Cardiac muscle cell (in vitro differentiated cells and primary cell): ENCODE measurements around the gene JAML. TPM values are rescaled to one million over a fixed set of nuclear protein-coding genes. Genes with fewer than 3 reads are reported as not detected.

Experiments
- DNase-seq, 2 donors: peaks; one replicate each; pipeline versions ENCODE4 v3.0.0 to v3.0.0-alpha.2; 2010 to 2017; ENCODE audit warnings: low read depth in 1 of 2, low spot score in 1 of 2
- H3K27ac ChIP-seq: fragments of 200-600 bp; sonication (generic); 2 replicates; pipeline ENCODE4 v1.5.1; 2016
- H3K27me3 ChIP-seq: fragments of 200-600 bp; sonication (generic); 2 replicates; pipeline ENCODE4 v1.6.0; 2016; ENCODE audit warnings: control low read depth
- H3K36me3 ChIP-seq: fragments of 200-600 bp; sonication (generic); 2 replicates; pipeline ENCODE4 v1.5.1; 2016; ENCODE audit warnings: control low read depth
- H3K4me1 ChIP-seq: fragments of 200-600 bp; sonication (generic); 2 replicates; pipeline ENCODE4 v1.8.1; 2017; ENCODE audit warnings: low read depth, mild to moderate bottlenecking, mixed run types
- H3K4me3 ChIP-seq: fragments of 200-600 bp; sonication (generic); 2 replicates; pipeline ENCODE4 v1.5.1; 2016; ENCODE audit warnings: mild to moderate bottlenecking
- H3K9me3 ChIP-seq: fragments of 200-600 bp; sonication (generic); 2 replicates; pipeline ENCODE4 v1.5.1; 2017; ENCODE audit warnings: low read depth, mild to moderate bottlenecking, control low read depth
- CTCF ChIP-seq: IDR thresholded peaks from 2 replicates; pipeline ENCODE4 v1.5.1; 2012; ENCODE audit warnings: low read depth, mild to moderate bottlenecking, low read length
- polyA plus RNA-seq: library from polyadenylated mRNA; unstranded; fragments of >200 nt; fragmentation: Nextera tagmentation; extraction: Ambion mirVana; gene quantifications from 2 replicates; pipeline ENCODE4 v1.2.1, GENCODE V29; 2016
- total RNA-seq: library from RNA; depleted of rRNA; stranded (reverse); fragments of >200 nt; gene quantifications from 2 replicates; pipeline ENCODE4 v1.2.3, GENCODE V29; 2016

JAML gene
- total and polyA plus RNA-seq, 2 experiments from 2014 or later, result not detected

DNA sequence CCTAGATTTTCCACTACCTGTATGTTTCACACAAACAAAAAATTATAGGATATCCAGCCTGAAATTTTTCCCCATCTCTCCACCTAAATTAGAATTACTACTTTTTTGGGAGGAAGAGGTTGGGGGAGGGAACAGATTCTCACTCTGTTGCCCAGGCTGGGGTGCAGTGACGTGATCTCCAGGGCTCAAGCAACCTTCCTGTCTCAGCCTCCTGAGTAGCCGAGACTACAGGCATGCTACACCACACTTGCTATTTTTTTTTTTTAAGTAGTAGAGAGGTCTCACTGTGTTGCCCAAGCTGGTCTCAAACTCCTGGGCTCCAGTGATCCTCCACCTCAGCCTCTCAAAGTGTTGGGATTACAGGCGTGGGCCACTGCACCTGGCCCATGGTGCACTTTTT, 9.5 kb downstream of the JAML start:
- H3K27ac ChIP-seq, result no peak overlapping the region
- H3K4me1 ChIP-seq, result no peaks in the 10 kb centered on the region
- no peak for TF ChIP-seq CTCF
- H3K9me3 ChIP-seq, result no peaks in the 10 kb centered on the region
- no peaks in the 10 kb centered on the region for H3K36me3 ChIP-seq
- no peaks in the 10 kb centered on the region for H3K27me3 ChIP-seq
- H3K4me3 ChIP-seq, result no peak overlapping the region
- no peak for DNase-seq

- Histone ChIP-seq H3K27me3 (peaks cover under 1% of the 10 kb centered on the region), H3K4me3 (no peak overlapping the region), H3K27ac (no peak overlapping the region), H3K4me1 (no peaks in the 10 kb centered on the region), H3K9me3 (no peaks in the 10 kb centered on the region), H3K36me3 (no peaks in the 10 kb centered on the region)
- TF ChIP-seq CTCF, result no peak
- DNase-seq, result no peak
These were observed 10.4 kb downstream of the JAML start for GRCh38 chr11:118214210-118214914.

GRCh38 chr11:118213781-118214180, 11.0 kb downstream of the JAML start:
- no peak overlapping the region for H3K27ac ChIP-seq
- H3K4me3 ChIP-seq, result no peak overlapping the region
- no peaks in the 10 kb centered on the region for H3K9me3 ChIP-seq
- H3K27me3 ChIP-seq, result peaks cover 3% of the 10 kb centered on the region
- no peaks in the 10 kb centered on the region for H3K4me1 ChIP-seq
- H3K36me3 ChIP-seq, result no peaks in the 10 kb centered on the region
- DNase-seq, result no peak
- TF ChIP-seq CTCF, result no peak

- no peaks in the 10 kb centered on the region for H3K36me3 ChIP-seq
- H3K9me3 ChIP-seq, result no peaks in the 10 kb centered on the region
- DNase-seq, result no peak
- H3K4me3 ChIP-seq, result no peak overlapping the region
- no peaks in the 10 kb centered on the region for H3K4me1 ChIP-seq
- H3K27ac ChIP-seq, result no peak overlapping the region
- peaks cover 8% of the 10 kb centered on the region for H3K27me3 ChIP-seq
- no peak for TF ChIP-seq CTCF
These were observed 11.6 kb downstream of the JAML start for GRCh38 chr11:118213201-118213600.

DNA sequence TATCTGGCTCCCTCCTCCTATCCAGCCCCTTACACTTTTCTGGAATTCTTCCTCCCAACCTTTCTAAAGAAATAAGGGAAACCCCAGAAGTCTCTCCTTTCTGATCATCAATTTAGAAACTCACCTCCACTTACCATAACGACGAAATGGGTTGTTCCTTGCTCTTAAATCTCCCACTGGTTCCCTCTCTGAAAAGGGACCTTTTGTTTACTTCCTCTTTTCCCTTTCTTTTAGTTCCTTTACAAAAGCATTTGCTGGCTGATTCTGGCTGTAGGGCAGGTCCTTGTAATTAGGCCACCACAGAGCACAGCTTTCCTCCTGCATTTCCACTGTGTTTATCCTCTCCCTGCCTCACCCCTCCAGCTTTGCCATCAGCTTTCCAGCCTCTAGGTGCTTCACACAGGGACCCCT, 12.0 kb downstream of the JAML start:
- Histone ChIP-seq H3K4me3 (no peak overlapping the region), H3K9me3 (no peaks in the 10 kb centered on the region), H3K36me3 (no peaks in the 10 kb centered on the region), H3K4me1 (no peaks in the 10 kb centered on the region), H3K27me3 (peaks cover 9% of the 10 kb centered on the region), H3K27ac (no peak overlapping the region)
- TF ChIP-seq CTCF, result no peak
- no peak for DNase-seq
